GM21360 (cell line): ENCODE measurements around the gene TNIK.
A peak's percentile ranks its signal among the peaks of the same experiment; 100 is the strongest.

Experiments used
- ATAC-seq: cut with Tn5 transposase; IDR thresholded peaks from one replicate; pipeline ENCODE4 v1.9.1; 2021; ENCODE audit warnings: mild to moderate bottlenecking, moderate library complexity; ENCODE audit not compliant: unreplicated experiment

The TNIK gene

DNA sequence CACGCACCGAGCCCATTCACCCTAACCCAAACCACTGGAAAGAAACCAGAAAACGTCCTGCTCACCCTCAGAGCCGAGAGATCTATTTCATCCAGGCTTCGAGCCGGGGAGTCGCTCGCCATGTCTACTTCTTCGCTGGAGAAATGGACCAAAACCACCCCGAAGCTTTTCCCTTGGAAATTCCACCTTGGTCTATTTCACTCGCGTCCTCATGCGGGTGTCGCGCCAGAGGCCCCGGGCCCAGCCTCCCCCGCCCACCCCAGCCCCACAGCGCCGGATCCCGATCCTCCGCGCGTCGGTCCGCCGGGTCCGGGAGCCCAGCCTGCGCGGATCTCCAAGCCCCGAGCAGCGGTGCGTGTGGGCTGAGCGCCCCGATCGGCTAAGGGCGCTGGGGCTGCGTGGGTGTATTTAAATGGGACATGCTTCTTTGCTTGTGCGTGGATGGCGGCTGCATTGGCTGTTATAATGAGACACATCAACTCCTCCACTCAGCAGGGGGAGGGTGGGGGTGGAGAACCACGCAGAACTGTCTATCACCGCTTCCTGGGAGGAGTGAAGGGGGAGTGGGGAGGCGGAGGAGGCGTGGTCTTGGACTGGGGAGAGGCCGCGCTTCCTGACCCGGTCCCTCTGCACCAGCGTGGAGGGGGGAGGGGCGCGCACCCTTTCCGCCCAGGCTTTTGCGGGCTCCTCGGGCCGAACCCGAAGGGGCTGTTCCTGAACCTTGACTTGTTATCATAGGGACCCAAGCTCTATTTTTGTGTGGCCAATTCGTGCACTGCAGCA, at the start of gene TNIK:
Gene TNIK (minus strand): TSS at position 464 of the 783 bp plus-strand sequence. CDS start 342 bp downstream, at position 122.
- ATAC-seq: peak; percentile 75

DNA sequence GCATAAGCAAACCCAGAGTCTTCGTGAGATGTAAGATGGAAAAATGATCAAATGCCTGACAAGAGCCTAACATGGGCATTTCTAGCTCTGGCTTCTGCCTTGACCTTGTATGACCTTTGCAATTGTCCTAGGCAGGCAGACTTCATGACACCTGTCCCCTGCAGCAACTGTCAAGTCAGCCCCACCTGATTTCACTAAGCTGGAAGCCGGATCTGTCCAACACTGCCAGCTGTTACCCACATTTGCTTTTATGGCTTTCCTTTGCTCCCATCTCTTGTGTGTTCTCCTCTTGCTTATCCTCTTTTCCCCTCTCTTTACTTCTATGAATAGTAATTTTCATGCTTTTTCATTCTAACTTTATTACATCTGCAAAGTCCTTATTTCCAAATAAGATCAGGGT, 48.5 kb upstream of the TNIK start:
- ATAC-seq: no peak

DNA sequence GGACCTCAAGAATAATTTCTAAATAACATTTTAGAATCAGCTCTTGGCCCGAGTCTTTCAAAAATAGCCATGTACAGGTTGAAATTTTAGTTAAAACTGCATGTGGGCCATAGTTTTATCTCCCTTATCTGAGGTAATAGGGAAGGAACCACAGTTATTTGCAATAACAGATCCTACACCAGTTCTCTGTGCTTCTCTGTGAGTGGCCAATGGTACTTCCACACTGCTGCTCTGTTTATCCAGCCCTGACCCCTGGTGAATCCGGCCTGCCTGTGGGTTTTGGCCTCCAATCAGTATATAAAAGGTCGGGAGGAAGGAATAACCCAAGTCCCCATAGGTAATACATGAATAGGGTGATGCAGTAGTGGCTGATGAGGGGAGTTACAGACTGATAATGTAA, 48.0 kb upstream of the TNIK start:
- no peak for ATAC-seq

DNA sequence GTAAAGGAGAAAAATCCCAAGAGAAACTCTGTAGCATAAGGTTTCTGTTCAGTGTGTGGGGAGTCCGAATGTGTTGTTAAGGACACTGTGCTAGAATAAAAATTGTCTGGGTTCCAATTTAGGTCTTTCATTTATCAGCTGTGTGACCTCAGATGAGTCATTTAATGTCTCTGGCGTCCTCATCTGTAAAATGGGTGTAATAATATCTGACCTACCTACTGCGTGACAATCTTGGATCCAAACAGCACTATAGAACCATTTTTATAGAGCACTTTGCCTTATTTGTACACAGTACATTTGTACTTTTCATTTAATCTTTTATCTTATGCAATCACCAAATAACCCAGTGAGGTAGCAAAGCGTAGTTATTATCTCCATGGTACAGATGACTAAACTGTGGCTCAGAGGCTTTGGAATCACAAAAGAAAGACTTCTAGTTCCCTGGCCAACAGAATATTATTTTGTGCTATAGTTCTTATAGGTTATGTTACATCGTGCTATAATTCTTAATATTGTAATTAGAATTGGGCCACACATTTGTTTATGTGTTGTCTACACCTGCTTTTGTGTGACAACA, 46.6 kb upstream of the TNIK start:
- ATAC-seq: no peak

DNA sequence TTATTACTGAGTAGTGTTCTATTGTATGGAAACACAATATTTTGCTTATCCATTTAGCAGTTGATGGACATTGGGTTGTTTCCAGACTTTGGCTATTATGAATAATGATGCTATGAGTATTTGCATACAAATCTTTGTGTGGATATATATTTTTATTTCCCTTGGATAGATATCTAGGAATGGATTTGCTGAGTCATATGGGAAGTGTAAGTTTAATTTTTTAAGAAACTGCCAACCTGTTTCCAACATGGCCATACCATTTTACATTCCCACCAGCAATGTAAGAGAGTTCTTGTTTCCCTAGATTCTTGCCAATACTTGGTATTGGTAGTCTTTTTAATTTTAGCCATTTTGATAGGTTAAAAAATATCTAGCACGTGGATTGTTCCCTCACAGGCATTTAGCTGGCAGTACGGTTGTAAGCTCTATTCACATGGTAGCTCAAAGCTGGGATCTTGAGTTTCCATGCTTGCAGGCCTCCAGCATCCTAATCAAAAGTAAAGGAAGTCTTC, 45.7 kb upstream of the TNIK start:
- ATAC-seq: no peak

DNA sequence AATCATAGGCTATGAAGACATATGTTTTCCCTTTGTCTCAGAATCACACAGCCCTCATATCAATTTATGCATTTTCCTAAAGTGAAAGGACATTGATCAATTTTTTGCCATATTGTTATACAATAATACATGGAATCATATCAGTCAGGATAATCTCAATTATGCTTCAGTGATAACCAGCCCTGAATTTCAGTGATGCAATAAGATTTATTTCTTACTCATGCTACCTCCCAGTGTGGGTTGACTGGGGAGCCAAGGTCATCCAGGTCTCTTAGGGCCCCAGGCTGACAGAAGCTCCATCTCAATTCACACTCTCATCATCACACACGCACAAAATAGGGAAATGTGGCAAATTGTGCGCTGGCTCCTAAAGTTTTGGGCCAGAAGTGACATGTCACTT, 44.2 kb upstream of the TNIK start:
- ATAC-seq: no peak

DNA sequence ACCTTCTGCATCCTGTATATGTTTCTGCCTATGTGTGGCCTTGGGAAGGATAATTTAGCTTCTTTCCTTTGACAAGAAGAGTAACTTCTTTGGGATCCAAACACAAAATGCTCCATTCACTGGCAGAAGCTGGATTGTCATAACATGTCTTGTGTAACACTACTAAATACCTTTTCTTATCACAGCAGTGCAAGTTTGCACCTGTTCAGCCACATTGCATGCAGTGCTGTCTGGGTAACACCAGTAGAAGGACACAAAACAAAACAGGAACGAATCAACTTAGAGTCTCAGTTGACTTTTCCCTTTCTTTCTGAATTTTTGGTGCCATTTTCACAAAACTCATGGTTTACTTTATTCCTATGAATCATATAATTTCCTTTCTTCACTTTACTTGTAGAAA, 43.6 kb upstream of the TNIK start:
- ATAC-seq: no peak

DNA sequence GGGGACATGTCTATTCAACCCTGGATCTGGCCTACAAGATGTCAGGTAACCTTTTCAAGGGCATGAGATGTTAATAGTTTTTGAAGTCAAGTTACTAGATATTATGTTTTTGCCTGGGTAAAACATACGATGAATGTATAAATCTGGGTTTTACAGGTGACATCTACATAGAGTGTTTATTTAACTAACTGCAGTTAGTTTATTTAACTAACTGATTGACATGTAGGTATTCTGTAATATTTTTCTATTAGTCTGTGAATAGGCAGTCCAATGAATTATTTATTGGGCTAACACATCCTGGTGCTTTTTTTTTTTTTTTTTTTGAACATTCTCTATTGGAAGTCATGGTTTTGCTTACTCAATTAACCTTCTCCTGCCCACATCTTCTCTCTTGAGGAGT, 38.7 kb upstream of the TNIK start:
- no peak for ATAC-seq

DNA sequence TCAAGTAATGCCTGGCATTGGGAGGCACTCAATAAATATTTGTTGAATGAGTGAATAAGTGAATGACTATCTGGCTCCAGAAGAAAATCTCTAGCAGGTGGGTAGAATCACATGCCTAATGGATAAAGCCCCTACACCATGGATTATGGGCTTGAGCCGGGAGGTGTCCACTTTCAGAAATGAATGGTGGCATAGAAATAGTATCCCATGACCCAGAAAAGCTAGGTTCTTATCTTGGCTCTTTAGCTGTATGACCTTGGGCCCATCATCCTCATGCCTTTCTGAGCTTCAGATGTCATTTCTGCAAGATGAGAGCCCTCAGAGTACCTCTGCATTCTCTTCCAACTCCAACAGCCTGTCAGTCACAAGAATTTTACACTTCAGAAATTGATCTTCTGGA, 37.3 kb upstream of the TNIK start:
- no peak for ATAC-seq

DNA sequence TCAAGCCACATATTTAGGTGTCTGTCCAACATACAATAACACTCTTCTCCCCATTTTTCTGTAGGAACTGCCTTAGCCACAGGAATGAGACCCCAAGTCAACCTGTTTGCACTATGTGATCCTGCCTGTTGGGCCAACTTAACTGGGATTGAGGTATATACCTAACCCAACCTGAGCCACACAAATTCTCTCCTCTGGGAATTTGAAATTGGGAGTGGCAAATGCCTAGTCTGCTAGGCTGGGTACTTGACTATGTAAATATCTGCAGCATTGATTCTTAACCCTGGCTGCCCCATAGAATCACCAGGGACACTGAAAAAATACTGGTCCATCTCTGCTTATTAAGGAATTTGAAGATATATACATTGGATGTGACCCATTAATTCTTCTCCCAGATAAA, 35.2 kb upstream of the TNIK start:
- ATAC-seq: no peak

DNA sequence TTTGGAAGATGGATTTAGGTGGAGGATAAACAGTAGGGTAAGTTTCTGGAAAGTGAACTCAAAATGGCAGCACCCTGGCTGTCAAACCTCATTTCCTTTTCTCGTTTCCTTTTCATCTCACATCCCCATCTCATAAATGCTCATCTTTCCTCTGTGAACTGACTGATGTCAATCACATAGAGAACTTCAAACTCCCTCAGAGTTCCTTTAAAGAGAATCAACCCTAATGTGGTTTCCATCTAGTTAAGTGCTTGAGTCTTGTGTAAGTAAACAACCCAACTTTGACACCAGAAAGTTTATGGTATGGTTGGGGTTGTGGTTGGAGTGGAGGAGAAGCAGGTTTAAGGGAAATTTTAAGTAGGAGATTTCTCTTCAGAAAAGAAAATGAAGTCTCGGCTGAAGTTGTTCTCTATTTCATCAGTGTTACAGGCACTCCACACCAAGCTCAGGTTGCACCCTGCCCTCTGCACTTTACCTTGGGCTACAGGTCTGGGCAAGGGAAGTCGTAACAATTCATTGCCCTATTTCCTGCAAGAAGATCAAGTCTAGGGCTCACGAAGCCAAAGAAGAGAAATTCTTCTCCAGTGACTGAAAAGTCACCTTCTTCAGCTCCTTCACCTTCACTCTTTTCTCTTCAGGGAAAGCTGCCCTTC, 34.4 kb upstream of the TNIK start:
- no peak for ATAC-seq

DNA sequence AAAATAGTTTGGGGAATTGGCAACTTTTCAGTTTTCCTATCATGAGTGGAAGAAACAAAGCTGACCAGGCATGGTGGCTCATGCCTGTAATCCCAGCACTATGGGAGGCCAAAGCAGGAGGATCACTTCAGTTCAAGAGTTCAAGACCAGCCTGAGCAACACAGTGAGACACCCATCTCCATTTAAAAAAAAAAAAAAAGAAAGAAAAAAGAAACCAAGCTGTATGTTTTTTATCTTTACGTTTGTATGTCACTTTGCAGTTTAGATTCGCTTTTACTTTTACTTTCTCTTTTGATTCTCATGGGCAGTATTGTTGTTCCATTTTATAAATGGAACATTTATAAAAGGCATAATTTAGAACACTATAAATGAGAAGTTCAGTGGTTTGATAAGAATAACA, 31.2 kb upstream of the TNIK start:
- ATAC-seq: no peak

DNA sequence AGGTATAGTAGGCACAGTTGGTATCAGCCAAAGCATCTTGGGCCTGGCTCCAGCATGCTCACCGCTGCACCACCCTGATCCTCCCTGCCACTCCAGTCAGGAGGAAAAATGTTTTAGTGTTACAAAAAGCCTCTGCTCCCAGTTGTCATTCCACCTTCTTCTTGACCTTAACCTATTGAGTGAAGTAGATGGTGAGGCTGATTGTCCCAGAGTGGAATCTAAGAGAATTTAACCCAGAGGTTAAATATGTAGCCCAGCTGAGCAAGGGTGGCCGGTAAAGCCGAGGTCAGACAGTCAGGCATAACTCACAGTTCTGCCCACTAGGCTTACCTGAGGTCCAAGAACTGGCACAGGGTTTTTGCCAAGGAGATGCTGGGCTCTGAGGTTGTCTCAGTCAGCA, 30.7 kb upstream of the TNIK start:
- ATAC-seq: no peak

DNA sequence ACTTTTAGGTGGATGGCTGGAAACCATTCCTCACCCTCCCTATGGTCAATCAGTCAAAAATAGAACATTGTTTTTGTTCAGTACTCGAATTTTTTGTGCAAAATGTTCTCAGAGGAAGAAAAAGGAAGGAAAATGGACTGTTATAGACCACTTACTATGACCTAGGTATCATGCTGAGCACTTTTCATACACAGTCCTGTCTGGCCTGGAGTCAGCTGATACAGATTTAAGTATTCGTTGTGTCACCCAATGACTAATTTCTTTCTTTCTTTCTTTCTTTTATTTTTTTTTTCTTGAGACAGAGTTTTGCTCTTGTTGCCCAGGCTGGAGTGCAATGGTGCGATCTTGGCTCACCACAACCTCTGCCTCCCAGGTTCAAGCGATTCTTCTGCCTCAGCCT, 29.1 kb upstream of the TNIK start:
- no peak for ATAC-seq

DNA sequence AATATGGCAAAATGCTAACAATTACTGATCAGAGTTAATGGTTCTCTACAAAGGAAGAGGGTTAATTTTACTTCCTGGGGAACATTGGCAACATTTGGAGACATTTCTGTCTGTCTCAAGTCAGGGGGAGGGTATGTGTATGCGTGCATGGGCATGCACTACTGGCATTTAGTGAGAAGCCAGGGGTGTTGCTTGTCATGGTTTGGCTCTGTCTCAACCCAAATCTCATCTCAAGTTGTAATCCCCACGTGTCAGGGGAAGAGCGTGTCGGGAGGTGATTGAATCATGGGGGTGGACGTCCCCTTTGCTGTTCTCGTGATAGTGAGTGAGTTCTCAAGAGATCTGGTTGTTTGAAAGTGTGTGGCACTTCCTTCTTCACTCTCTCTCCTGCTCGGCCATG, 28.3 kb upstream of the TNIK start:
- no peak for ATAC-seq

DNA sequence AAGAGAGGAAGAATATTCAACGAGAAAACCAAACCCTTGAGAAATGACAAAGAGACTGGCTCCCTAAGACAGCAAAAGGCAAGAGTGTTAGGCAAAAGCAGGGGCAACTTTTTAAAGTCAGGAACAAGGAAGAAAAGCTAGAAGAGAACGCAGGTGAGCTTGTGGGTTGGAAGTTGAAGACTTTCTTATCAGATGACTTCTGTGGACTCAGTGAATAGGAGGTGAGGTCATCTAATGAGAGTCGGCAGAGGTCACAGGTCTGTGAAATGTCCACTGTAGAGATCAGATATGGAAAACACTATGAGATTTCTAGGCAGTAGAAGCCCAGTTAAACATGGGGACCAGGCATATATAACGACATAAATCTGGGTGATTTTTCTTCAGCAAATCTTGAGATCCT, 27.2 kb upstream of the TNIK start:
- ATAC-seq: no peak

DNA sequence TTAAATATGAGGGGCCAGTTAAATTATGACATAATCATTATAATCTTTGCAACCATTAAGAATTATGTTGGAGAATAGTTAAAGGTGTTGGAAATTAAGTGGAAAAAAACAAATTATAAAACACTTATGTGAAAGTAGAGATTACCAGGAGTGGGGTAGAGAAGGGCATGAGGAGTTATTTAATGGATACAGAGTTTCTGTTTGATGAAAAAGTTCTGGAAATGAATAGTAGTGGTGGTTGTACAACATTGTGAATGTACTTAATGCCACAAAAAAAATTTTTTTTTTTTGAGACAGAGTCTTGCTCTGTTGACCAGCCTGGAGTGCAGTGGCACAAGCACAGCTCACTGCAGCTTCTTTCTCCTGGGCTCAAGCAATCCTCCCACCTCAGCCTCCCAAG, 25.1 kb upstream of the TNIK start:
- no peak for ATAC-seq

DNA sequence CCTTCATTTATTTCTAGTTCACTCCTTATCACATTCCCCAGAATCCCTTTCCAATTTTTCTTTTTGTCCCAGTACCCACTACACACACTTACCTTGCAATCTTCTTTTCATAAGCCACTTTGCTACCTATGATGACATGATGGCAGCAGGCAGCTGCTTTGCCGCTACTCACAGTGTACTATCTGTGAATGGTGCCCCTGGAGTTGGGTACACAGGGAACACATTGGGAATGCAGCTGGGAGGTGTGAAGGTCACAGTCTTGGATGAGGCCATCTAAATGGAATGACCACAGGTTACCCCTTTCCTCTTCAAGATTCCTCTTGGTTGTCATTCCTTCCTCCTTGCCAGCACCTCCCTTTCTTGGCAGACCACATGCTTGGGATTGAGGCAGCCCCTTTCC, 20.8 kb upstream of the TNIK start:
- ATAC-seq: peak; percentile 33

DNA sequence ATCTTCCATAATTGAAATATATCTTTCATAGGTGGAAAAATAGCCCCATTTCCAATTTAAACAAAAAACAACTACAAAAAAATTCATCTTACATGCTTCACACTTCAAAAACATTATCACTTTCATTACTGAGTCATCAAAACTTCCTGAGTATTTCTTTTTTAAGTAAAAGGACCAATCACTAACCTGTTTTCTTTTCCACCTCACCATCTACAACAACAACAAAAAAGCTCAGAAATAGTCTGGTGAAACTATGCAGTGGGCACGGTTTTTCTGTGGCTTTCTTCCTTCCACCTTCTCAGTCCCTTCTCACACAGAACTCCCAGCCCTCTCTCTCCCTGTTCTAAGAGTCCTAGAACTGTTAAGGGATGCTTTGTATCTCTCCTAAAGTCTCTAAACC, 20.3 kb upstream of the TNIK start:
- ATAC-seq: peak; percentile 70

DNA sequence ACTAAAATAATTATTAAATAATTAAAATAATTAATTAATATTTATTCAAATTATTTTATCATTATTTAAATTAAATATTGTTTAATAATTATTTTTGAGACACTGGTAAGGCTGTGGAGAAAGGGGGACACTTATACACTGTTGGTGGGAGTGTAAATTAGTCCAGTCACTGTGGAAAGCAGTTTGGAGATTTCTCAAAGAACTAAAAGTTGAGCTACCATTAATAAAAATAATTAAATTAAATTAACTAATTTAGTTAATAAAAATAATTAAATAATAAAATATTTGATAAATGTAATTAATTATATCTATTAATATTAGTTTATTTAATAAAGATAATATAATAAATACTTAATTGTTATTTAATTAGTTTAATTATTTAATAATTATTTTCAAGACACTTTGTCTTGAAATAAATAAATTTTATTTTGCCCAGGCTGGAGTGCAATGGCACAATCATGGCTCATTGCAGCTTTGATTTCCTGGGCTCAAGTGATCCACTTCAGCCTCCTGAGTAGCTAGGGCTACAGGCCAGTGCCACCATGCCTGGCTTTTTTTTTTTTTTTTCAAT, 16.4 kb upstream of the TNIK start:
- ATAC-seq: no peak

DNA sequence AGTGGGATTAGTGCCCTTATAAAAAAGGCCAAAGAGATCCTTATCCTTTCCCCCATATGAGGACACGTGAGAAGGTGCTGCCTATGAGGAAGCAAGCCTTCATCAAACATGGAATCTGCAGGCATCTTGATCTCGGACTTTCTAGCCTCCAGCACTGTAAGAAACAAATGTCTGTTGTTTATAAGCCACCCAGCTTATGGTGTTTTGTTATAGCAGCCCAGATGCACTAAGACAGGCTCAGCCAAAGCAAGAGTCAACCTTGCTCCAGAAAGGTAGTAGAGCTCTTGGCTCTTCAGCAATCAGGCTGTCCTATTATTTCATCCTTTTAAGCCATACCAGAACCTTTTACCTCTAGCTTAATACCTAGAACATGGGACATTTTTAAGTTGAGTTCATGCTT, 12.3 kb upstream of the TNIK start:
- ATAC-seq: no peak

DNA sequence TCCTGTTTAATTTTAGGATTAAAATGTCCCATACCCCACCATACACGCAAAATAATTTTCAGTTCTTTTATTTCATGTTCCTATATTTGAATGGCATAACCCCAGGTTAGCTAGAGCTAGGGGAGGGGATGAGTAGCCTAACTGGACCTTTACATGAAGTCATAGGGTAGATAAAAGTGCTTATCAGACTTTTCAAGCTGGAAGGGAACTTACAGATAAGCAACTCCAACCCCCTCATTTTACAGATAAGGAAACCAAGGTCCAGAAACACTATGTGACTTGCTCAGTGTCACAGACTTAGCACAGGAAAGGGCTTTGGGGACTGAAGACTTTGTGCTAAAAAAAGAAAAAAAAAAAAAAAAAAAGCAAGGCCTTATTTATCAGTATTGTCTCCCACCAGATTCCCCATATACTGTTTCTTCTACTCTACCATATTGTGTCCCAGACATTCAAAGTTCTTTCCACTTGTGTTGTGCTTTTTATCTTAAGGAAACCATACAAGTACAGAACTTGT, 10.6 kb upstream of the TNIK start:
- ATAC-seq: no peak
